Testis (tissue), 3 donors: ENCODE measurements around the gene HNRNPA3. TPM values are rescaled to one million over a fixed set of nuclear protein-coding genes. Genes with fewer than 3 reads are reported as not detected.

Experiments
- DNase-seq: peaks from one replicate; pipeline ENCODE4 v3.0.0-alpha.2; 2019
- H3K27ac ChIP-seq, 2 donors: fragments of 200-600 bp; sonication (generic); one replicate each; pipeline ENCODE4 v1.5.1; 2019
- H3K27me3 ChIP-seq: fragments of 200-600 bp; sonication (generic); one replicate; pipeline ENCODE4 v1.5.1; 2019
- H3K36me3 ChIP-seq: fragments of 200-600 bp; sonication (generic); one replicate; pipeline ENCODE4 v1.5.1; 2017; ENCODE audit warnings: low read depth; ENCODE audit errors: missing control alignments
- H3K4me1 ChIP-seq: fragments of 200-600 bp; sonication (generic); one replicate; pipeline ENCODE4 v1.5.1; 2019
- H3K4me3 ChIP-seq, 2 donors: fragments of 200-600 bp; sonication (generic); one replicate each; pipeline ENCODE4 v1.5.1; 2017 to 2019
- H3K9me3 ChIP-seq: fragments of 200-600 bp; sonication (generic); one replicate; pipeline ENCODE4 v1.5.1; 2017
- POLR2A ChIP-seq: fragments of 450-650 bp; IDR thresholded peaks from one replicate; pipeline ENCODE4 v1.6.1; 2017; ENCODE audit warnings: antibody characterized with exemption, mild to moderate bottlenecking, moderate library complexity
- WGBS, 2 donors: methylation state at CpG; one replicate each; pipeline ENCODE4 v1.1.5; 2018; 5-methylcytosine and 5-hydroxymethylcytosine counted together
- intact Hi-C: fragments of 100-400 bp; cut with DNase I; formaldehyde crosslinking; loops from one replicate; pipeline ENCODE4 v1.15.1; 2023; ENCODE audit warnings: low total_unique reads
- polyA plus RNA-seq: library from polyadenylated mRNA; stranded (reverse); fragments of 350-450 nt; fragmentation: Illumina TruSeq; extraction: RNeasy Lipid Tissue Mini Kit (QIAGEN cat#74804); gene quantifications from one replicate; pipeline ENCODE4 v1.2.3, GENCODE V29; 2014; ENCODE audit warnings: low read depth, low replicate concordance; ENCODE audit not compliant: insufficient read depth
- total RNA-seq, 2 donors: library from RNA; depleted of rRNA; stranded (reverse); fragments of >200 nt; gene quantifications; one replicate each; pipeline ENCODE4 v1.2.3, GENCODE V29; 2016
- TF ChIP-seq, protein P1 (sequence below), 3 experiments: fragments of 450-650 bp in 2 of 3; fragments of 200-600 bp in 1 of 3; sonication (generic) in 1 of 3; IDR thresholded peaks; one replicate each; pipeline ENCODE4 v1.5.1; 2016 to 2019; ENCODE audit warnings: antibody characterized with exemption in 3 of 3, mild to moderate bottlenecking in 2 of 3, moderate library complexity in 1 of 3

HNRNPA3 gene
- total and polyA plus RNA-seq, 3 donors from 2014 or later: 81.3 to 284 (median 103) TPM

DNA sequence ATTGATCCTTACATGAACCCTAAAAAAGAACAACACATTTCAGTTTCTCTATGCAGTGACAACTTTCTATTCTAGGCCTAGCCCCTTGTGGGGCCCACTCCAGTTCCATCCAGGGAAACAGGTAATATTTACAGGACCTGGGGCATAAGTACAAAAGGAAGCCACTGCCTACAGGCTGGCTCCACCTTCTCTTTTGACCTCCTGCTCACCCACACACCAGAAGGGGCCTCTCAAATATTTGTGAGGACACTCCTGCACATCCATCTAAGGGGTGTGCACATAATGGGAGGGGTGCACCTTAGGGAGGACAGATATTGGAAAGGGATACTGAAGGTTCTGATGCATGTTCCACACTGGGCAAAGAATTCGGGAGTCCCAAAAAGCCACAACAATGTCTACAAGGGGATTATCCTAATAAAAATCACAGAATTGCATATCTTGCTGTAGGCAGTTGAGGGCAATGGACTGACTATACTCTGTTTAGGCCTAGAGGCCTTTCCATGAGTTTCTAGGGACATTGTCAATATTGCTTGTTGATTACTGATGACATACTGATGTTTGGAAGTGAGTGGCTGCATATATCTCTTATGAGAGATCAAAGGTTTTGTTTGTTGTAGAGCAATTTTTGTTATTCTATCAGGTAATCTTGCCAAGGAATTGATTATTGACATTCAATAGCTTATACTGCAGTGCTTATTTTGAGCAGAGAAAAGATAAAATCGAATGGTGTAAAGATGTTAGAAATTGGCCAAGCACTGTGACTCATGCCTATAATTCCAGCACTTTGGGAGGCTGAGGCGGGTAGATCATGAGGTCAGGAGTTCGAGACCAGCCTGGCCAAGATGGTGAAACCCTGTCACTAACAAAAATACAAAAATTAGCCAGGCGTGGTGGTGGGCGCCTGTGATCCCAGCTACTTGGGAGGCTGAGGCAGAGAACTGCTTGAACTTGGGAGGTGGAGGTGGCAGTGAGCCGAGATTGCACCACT, 23.8 kb upstream of the HNRNPA3 start:
- 92 to 95% methylated on average over 7 of the region's 7 CpGs for WGBS, 2 donors
- intact Hi-C loops: no loop called here
- Histone ChIP-seq H3K27ac (no peak overlapping the region), H3K4me1 (no peaks in the 10 kb centered on the region), H3K27me3 (no peaks in the 10 kb centered on the region), H3K36me3 (no peaks in the 10 kb centered on the region), H3K4me3 (no peak overlapping the region), H3K9me3 (no peaks in the 10 kb centered on the region)
- no peak for DNase-seq
- no peak for TF ChIP-seq POLR2A
- TF ChIP-seq, protein P1, sequence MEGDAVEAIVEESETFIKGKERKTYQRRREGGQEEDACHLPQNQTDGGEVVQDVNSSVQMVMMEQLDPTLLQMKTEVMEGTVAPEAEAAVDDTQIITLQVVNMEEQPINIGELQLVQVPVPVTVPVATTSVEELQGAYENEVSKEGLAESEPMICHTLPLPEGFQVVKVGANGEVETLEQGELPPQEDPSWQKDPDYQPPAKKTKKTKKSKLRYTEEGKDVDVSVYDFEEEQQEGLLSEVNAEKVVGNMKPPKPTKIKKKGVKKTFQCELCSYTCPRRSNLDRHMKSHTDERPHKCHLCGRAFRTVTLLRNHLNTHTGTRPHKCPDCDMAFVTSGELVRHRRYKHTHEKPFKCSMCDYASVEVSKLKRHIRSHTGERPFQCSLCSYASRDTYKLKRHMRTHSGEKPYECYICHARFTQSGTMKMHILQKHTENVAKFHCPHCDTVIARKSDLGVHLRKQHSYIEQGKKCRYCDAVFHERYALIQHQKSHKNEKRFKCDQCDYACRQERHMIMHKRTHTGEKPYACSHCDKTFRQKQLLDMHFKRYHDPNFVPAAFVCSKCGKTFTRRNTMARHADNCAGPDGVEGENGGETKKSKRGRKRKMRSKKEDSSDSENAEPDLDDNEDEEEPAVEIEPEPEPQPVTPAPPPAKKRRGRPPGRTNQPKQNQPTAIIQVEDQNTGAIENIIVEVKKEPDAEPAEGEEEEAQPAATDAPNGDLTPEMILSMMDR (IDR thresholded peaks at IDR 0.05): no peak

DNA sequence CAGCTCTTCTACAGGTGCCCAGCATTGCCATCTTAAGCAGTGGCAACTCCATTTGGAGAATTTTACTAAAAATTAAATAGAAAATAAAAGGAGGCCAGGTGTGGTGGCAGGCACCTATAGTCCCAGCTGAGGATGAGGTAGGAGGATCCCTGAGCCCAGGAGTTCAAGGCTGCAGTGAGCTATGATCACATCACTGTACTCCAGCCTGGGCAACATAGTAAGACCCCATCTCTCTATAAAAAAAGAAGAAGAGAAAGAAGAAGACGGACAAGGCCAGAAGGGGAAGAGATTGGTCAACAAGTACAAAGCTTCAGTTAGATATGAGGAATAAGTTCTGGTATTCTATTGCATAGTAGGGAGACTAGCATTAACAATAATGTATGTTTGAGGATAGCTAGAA, 21.7 kb upstream of the HNRNPA3 start:
- 96 to 100% methylated on average over 1 of the region's 1 CpG for WGBS, 2 donors
- Histone ChIP-seq H3K4me3 (no peak overlapping the region), H3K4me1 (no peaks in the 10 kb centered on the region), H3K27ac (no peak overlapping the region), H3K36me3 (no peaks in the 10 kb centered on the region), H3K27me3 (no peaks in the 10 kb centered on the region), H3K9me3 (no peaks in the 10 kb centered on the region)
- intact Hi-C loops: no loop called here
- no peak for DNase-seq
- TF ChIP-seq, protein P1 (IDR thresholded peaks at IDR 0.05): no peak
- TF ChIP-seq POLR2A: no peak

DNA sequence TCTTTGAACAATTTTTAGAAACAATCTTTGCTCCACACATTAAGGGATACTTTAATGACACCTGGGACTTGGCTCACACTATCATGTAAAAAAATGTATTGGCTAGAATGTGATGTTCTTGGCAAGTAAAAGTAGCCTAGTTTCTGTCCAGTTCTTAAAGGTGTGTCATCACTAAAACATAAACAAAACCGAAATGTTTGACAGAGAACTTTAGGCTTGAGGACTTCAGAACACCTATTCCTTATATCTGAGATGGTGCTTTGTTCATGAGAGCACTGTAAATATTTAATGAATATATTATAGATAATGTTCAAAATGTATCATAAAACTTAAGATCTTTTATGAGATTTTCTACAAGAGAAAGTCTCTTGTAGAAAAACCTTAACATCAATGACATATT, 19.8 kb upstream of the HNRNPA3 start:
- no peak for DNase-seq
- Histone ChIP-seq H3K27me3 (no peaks in the 10 kb centered on the region), H3K4me3 (no peak overlapping the region), H3K27ac (no peak overlapping the region), H3K4me1 (no peaks in the 10 kb centered on the region), H3K9me3 (no peaks in the 10 kb centered on the region), H3K36me3 (no peaks in the 10 kb centered on the region)
- 80 to 83% methylated on average over 1 of the region's 1 CpG for WGBS, 2 donors
- TF ChIP-seq POLR2A: no peak
- TF ChIP-seq, protein P1 (IDR thresholded peaks at IDR 0.05): no peak
- intact Hi-C loops: no loop called here

DNA sequence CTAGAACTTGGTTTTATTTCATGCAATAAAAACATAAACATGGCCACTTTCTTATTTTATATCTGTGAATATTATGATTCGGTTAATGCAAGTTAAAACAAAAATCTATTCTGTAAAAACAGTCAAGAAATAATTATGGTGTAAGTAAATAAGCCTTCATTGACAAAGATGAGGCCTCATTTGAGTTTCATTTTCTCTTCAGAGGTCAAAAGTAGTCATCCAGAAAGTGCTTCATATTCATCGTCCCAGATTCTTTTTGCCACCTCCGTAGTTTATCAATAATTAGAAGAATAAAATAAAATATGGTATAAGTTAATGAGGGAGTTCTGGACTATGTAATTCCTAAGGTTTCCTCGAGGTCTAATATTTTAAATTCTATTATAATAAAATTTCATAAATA, 19.4 kb upstream of the HNRNPA3 start:
- H3K9me3 ChIP-seq: no peaks in the 10 kb centered on the region
- WGBS, 2 donors: 90 to 91% methylated on average over 4 of the region's 4 CpGs
- H3K36me3 ChIP-seq: no peaks in the 10 kb centered on the region
- no peak overlapping the region for H3K4me3 ChIP-seq
- no peak for DNase-seq
- H3K27me3 ChIP-seq: no peaks in the 10 kb centered on the region
- no peak overlapping the region for H3K27ac ChIP-seq
- TF ChIP-seq, protein P1 (IDR thresholded peaks at IDR 0.05): no peak
- TF ChIP-seq POLR2A: no peak
- H3K4me1 ChIP-seq: no peaks in the 10 kb centered on the region
- intact Hi-C loops: no loop called here
